Activated CD8-positive, alpha-beta T cell treated with anti-CD3 and anti-CD28 coated beads for 36 hours (primary cell): ENCODE data around the gene PTK6. TPM values are rescaled to one million over a fixed set of nuclear protein-coding genes. Genes with fewer than 3 reads are reported as not detected.
A peak's percentile ranks its signal among the peaks of the same experiment; 100 is the strongest.

ENCODE experiments used
- ATAC-seq: fragments of 200-7000 bp; cut with Tn5 transposase; one replicate; pipeline ENCODE4 v1.10.0; 2021; ENCODE audit warnings: mild to moderate bottlenecking, moderate library complexity
- CTCF ChIA-PET: fragments of 350-600 bp; sonication (Branson Sonifier 250); formaldehyde crosslinking; loops from one replicate; lab custom pipeline; 2021; ENCODE audit warnings: antibody characterized with exemption; lab: Charles Lee
- POLR2A ChIA-PET: fragments of 350-600 bp; sonication (Branson Sonifier 250); formaldehyde crosslinking; loops from one replicate; lab custom pipeline; 2021; ENCODE audit warnings: antibody characterized with exemption; lab: Charles Lee
- DNase-seq: peaks from one replicate; pipeline ENCODE4 v3.0.0-alpha.2; 2020
- H3K27ac Mint-ChIP-seq: one replicate; pipeline ENCODE4 v1.8.0; 2021; ENCODE audit warnings: mild to moderate bottlenecking, mixed read lengths
- H3K27me3 Mint-ChIP-seq: one replicate; pipeline ENCODE4 v1.8.0; 2021; ENCODE audit warnings: mixed read lengths
- H3K36me3 Mint-ChIP-seq: one replicate; pipeline ENCODE4 v1.8.0; 2021; ENCODE audit warnings: low read depth, mixed read lengths
- H3K4me1 Mint-ChIP-seq: one replicate; pipeline ENCODE4 v1.8.0; 2021; ENCODE audit warnings: low read depth, mixed read lengths
- H3K4me3 Mint-ChIP-seq: one replicate; pipeline ENCODE4 v1.8.0; 2021; ENCODE audit warnings: mild to moderate bottlenecking, moderate library complexity, mixed read lengths
- H3K9me3 Mint-ChIP-seq: one replicate; pipeline ENCODE4 v1.8.0; 2021; ENCODE audit warnings: mixed read lengths
- CTCF ChIP-seq: fragments of 200-600 bp; IDR thresholded peaks from one replicate; pipeline ENCODE4 v1.8.0; 2022; ENCODE audit warnings: antibody characterized with exemption, mild to moderate bottlenecking
- intact Hi-C: fragments of 100-400 bp; cut with micrococcal nuclease; formaldehyde crosslinking; loops from one replicate; pipeline ENCODE4 v1.10.0; 2022
- total RNA-seq, 2 experiments: library from RNA; stranded (reverse); gene quantifications; one replicate each; pipeline ENCODE4 v1.2.3, GENCODE V29; 2021

Gene PTK6
- total RNA-seq, 2 experiments from 2014 or later, result 0.18 TPM; not detected in 1

GRCh38 chr20:63525185-63525584, 12.0 kb downstream of the PTK6 start:
- Mint-ChIP-seq H3K9me3 (peaks cover 6% of the 10 kb centered on the region), H3K27ac (no peak overlapping the region), H3K4me3 (no peak overlapping the region), H3K27me3 (no peaks in the 10 kb centered on the region), H3K36me3 (peaks cover 30% of the 10 kb centered on the region), H3K4me1 (peaks cover 14% of the 10 kb centered on the region)
- ATAC-seq (no peak), DNase-seq (no peak)
- intact Hi-C loops, result no loop called here
- POLR2A ChIA-PET, result no interaction called here
- CTCF ChIA-PET, result interaction anchor here (1.4 kb wide), 1 partner anchor 28 kb away, joined by 3 read pairs; no protein-coding TSS in a partner anchor
- no peak for TF ChIP-seq CTCF

DNA sequence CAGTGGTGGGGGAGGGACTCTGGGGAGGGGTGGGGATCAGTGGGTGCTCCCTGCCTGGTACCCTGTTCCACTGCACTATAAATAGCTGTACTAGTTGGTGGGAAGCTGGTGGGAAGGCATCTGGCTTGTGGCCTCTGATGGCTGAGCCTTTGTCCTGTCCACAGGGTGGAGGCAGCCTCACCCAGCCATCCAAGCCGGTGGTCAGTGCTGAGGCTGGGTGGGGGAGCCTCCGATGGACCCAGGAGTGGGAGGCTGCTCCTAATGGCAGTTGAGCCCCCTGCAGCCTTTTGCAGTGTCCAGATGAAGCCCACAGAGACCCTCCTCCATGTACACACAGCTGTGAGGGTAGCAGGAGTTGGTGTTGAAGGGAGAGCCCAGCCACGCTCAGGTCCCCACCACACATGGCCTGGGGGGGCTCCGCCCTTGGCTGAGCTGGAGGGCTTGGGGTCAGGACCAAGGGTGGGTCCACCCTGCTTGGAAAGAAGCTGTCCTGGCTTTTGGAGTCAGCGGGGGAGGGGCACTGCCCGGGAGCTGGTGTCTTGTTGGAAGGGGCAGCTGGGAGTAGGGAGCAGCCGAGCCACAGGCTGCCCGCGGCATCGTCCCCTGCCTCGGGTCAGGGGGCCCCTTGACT, 14.1 kb downstream of the PTK6 start:
- CTCF ChIA-PET, result interaction anchor here (2.0 to 3.8 kb wide), 2 partner anchors 14 to 27 kb away, joined by 7 to 22 read pairs; partner anchors contain the start of gene PTK6
- no peak for TF ChIP-seq CTCF
- DNase-seq (no peak), ATAC-seq (no peak)
- peaks cover 6% of the 10 kb centered on the region for H3K9me3 Mint-ChIP-seq
- intact Hi-C loops, result no loop called here
- H3K27ac Mint-ChIP-seq, result no peak overlapping the region
- H3K4me1 Mint-ChIP-seq, result peaks cover 14% of the 10 kb centered on the region
- no peaks in the 10 kb centered on the region for H3K27me3 Mint-ChIP-seq
- H3K36me3 Mint-ChIP-seq, result peaks cover 30% of the 10 kb centered on the region
- POLR2A ChIA-PET, result interaction anchor here (0.7 to 4.4 kb wide), 5 partner anchors 8 to 384 kb away, joined by 3 to 48 read pairs (median 3); partner anchors contain the start of genes GMEB2 and PTK6
- peak overlapping the region; percentile 63 for H3K4me3 Mint-ChIP-seq

- ATAC-seq (no peak), DNase-seq (no peak)
- Mint-ChIP-seq H3K27me3 (no peaks in the 10 kb centered on the region), H3K4me1 (peaks cover 11% of the 10 kb centered on the region), H3K27ac (peak overlapping the region; percentile 24), H3K4me3 (peak overlapping the region; percentile 63), H3K9me3 (peaks cover 6% of the 10 kb centered on the region), H3K36me3 (peaks cover 30% of the 10 kb centered on the region)
- intact Hi-C loops, result no loop called here
- no peak for TF ChIP-seq CTCF
- ChIA-PET POLR2A (interaction anchor here (0.7 to 4.4 kb wide), 6 partner anchors 9 to 383 kb away, joined by 3 to 48 read pairs (median 4); partner anchors contain the start of gene PTK6), CTCF (interaction anchor here (2.0 to 3.8 kb wide), 2 partner anchors 15 to 26 kb away, joined by 7 to 22 read pairs; partner anchors contain the start of gene PTK6)
Observed at GRCh38 chr20:63522091-63522868, 14.9 kb downstream of the PTK6 start.

DNA sequence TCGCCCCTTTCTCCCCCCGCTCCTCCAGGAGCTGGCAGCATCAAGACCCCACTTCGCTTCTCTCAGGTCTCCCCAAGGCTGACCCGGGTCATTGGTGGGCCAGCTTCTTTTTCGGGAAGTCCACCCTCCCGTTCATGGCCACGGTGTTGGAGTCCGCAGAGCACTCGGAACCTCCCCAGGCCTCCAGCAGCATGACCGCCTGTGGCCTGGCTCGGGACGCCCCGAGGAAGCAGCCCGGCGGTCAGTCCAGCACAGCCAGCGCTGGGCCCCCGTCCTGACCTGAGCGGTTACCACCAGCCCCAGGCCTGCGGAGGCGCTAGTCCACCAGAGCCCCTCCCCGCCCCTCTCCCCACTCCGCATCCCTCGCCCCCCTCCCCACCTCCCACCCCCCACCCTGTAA, 15.6 kb downstream of the PTK6 start:
- Mint-ChIP-seq H3K4me3 (peak overlapping the region; percentile 78), H3K4me1 (peaks cover 11% of the 10 kb centered on the region), H3K27ac (peak overlapping the region; percentile 34), H3K27me3 (no peaks in the 10 kb centered on the region), H3K9me3 (peaks cover 6% of the 10 kb centered on the region), H3K36me3 (peaks cover 30% of the 10 kb centered on the region)
- no peak for ATAC-seq
- intact Hi-C loops, result no loop called here
- ChIA-PET POLR2A (interaction anchor here (0.7 to 4.4 kb wide), 15 partner anchors 7 to 215 kb away, joined by 3 to 48 read pairs (median 3); partner anchors contain the start of genes LIME1 and PTK6), CTCF (interaction anchor here (1.0 to 3.8 kb wide), 5 partner anchors 16 to 126 kb away, joined by 3 to 22 read pairs (median 4); partner anchors contain the start of gene PTK6)
- no peak for DNase-seq
- TF ChIP-seq CTCF, result no peak
